Measurements from ENCODE around the gene ITIH4. TPM values are rescaled to one million over a fixed set of nuclear protein-coding genes. Genes with fewer than 3 reads are reported as not detected.

ITIH4 gene
- total RNA-seq, 1 donor from 2014 or later: 23.7 TPM

GRCh38 chr3:52874864-52875587, 44.6 kb upstream of the ITIH4 start:
- no peaks in the 10 kb centered on the region for H3K9me3 ChIP-seq
- TF ChIP-seq CTCF (IDR thresholded peaks at IDR 0.05): no peak
- H3K36me3 ChIP-seq: no peaks in the 10 kb centered on the region
- no peak for ATAC-seq
- no peak for DNase-seq
- no peak overlapping the region for H3K27ac ChIP-seq
- intact Hi-C loops (cut with DNase I): no loop called here
- H3K27me3 ChIP-seq (ENCODE audit: low read depth): no peaks in the 10 kb centered on the region
- no peak overlapping the region for H3K4me3 ChIP-seq
- H3K4me1 ChIP-seq: peaks cover 22% of the 10 kb centered on the region

- intact Hi-C loops (cut with DNase I): no loop called here
- DNase-seq (no peak), ATAC-seq (no peak)
- no peak overlapping the region for H3K27ac ChIP-seq
- no peak overlapping the region for H3K4me3 ChIP-seq
- peaks cover 22% of the 10 kb centered on the region for H3K4me1 ChIP-seq
- no peak for TF ChIP-seq CTCF (IDR thresholded peaks at IDR 0.05)
- H3K27me3 ChIP-seq (ENCODE audit: low read depth): no peaks in the 10 kb centered on the region
- no peaks in the 10 kb centered on the region for H3K36me3 ChIP-seq
- H3K9me3 ChIP-seq: no peaks in the 10 kb centered on the region
Observed at GRCh38 chr3:52874160-52874701, 43.8 kb upstream of the ITIH4 start.

GRCh38 chr3:52873433-52874159, 43.1 kb upstream of the ITIH4 start:
- H3K4me1 ChIP-seq: peaks cover 22% of the 10 kb centered on the region
- no peaks in the 10 kb centered on the region for H3K27me3 ChIP-seq (ENCODE audit: low read depth)
- no peak for TF ChIP-seq CTCF (IDR thresholded peaks at IDR 0.05)
- intact Hi-C loops (cut with DNase I): no loop called here
- H3K36me3 ChIP-seq: no peaks in the 10 kb centered on the region
- H3K4me3 ChIP-seq: no peak overlapping the region
- H3K9me3 ChIP-seq: no peaks in the 10 kb centered on the region
- no peak overlapping the region for H3K27ac ChIP-seq
- DNase-seq (no peak), ATAC-seq (no peak)

GRCh38 chr3:52872245-52872644, 41.8 kb upstream of the ITIH4 start:
- TF ChIP-seq CTCF (IDR thresholded peaks at IDR 0.05): no peak
- no peak for ATAC-seq
- no peak overlapping the region for H3K4me3 ChIP-seq
- intact Hi-C loops (cut with DNase I): no loop called here
- H3K27ac ChIP-seq: no peak overlapping the region
- no peaks in the 10 kb centered on the region for H3K36me3 ChIP-seq
- no peaks in the 10 kb centered on the region for H3K9me3 ChIP-seq
- DNase-seq: no peak
- peaks cover 22% of the 10 kb centered on the region for H3K4me1 ChIP-seq
- no peaks in the 10 kb centered on the region for H3K27me3 ChIP-seq (ENCODE audit: low read depth)

- intact Hi-C loops (cut with DNase I): no loop called here
- Histone ChIP-seq H3K27ac (no peak overlapping the region), H3K27me3 (ENCODE audit: low read depth) (no peaks in the 10 kb centered on the region), H3K9me3 (no peaks in the 10 kb centered on the region), H3K36me3 (no peaks in the 10 kb centered on the region), H3K4me3 (no peak overlapping the region), H3K4me1 (peaks cover 22% of the 10 kb centered on the region)
- TF ChIP-seq CTCF (IDR thresholded peaks at IDR 0.05): no peak
- ATAC-seq (no peak), DNase-seq (no peak)
Observed at GRCh38 chr3:52871761-52872160, 41.3 kb upstream of the ITIH4 start.
